GM18519 (cell line): Measurements from ENCODE around the gene JDP2.

Source experiments
- ATAC-seq: cut with Tn5 transposase; IDR thresholded peaks from one replicate; pipeline ENCODE4 v1.9.1; 2021; ENCODE audit warnings: mild to moderate bottlenecking, moderate library complexity; ENCODE audit not compliant: unreplicated experiment, low FRiP score

The JDP2 gene

GRCh38 chr14:75504411-75504810 is 76.6 kb downstream of the JDP2 start:
- ATAC-seq: no peak

DNA sequence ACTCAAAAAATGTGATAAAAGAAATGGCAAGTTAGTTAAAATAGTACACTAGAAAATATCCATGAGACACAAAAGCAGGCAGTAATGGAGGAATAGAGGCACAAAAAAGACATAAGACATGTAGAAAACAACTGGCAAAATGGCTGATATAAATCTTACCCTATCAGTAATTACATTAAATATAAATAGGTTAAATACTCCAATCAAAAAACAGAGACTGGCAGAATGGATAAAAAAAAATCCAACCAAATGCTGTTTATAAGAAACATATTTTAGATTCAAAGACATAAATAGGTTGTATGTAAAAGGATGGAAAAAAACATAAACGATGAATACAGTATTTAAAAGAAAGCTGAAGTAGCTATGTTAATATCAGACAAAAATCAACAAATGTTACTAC is 79.1 kb downstream of the JDP2 start:
- ATAC-seq: no peak

DNA sequence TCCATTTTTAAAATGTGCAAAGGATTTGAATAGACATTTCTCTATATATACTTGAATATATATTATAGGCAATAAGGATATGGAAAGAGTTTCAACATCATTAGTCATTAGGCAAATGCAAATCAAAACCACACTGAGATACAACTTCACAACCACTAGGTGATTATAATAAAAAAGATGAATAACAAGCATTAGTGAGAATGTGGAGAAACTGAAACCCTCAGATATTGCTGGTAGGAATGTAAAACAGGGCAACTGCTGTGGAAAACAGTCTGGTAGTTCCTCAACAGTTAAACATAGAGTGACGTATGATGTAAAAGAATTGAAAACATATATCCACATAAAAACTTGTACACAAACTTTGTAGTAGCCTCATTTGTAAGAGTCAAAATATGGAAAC is 82.7 kb downstream of the JDP2 start:
- no peak for ATAC-seq

DNA sequence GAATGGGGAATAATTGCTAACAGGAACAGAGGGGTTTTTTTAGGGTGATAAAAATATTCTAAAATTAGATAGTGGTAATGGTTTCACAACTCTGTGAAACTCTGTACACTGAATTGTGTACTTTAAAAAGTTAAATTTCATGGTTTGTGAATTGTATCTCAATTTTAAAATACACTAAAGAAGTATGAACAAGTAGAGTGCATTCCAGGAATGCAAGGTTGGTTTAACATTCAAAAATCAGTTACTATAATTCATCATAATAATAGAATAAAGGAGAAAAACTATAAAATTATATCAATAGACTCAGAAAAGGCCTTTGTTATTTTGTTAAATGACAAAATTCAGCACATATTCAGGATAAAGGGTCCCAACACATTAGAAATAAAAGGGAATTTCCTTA is 83.4 kb downstream of the JDP2 start:
- ATAC-seq: no peak

- no peak for ATAC-seq
These were observed 86.3 kb downstream of the JDP2 start for GRCh38 chr14:75513911-75514672.

GRCh38 chr14:75514673-75515628 is 87.1 kb downstream of the JDP2 start:
- ATAC-seq: no peak

GRCh38 chr14:75515629-75515996 is 87.8 kb downstream of the JDP2 start:
- no peak for ATAC-seq

DNA sequence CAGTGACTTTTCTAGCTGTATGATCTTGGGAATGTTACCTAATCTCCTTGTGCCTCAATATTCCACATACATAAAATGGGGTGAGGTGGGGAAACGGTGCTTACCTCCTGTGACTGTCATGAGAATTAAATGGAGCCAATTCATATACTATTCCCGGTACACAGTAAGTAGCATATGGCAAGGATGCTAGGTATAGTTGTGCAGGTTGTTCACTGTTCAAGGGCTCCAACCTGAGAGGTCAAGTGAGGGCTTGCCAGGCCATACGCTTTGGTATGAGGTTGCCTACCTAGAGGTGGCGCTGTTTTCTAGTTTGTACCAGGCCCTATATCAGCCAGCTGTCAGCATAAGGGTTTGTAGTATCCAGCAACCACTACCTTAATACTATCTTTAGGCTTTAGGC is 90.8 kb downstream of the JDP2 start:
- ATAC-seq: no peak

DNA sequence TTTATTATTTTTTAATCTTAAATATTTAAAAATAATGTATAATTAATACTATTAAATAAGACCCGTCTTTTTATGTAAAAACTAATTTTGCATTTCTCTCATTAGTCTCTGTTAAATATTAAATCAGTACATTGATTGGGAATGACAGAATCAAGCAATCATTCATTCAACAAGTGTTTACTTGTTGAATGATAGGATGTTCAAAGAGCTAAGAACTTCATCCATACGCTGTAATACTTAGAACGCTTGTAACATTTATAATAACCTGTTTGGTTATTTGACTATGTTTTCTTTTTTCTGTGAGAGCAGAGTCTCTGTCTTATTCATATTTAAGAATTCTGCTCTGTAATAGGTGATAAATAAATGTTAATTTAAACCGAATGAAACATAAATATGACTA is 91.6 kb downstream of the JDP2 start:
- no peak for ATAC-seq

DNA sequence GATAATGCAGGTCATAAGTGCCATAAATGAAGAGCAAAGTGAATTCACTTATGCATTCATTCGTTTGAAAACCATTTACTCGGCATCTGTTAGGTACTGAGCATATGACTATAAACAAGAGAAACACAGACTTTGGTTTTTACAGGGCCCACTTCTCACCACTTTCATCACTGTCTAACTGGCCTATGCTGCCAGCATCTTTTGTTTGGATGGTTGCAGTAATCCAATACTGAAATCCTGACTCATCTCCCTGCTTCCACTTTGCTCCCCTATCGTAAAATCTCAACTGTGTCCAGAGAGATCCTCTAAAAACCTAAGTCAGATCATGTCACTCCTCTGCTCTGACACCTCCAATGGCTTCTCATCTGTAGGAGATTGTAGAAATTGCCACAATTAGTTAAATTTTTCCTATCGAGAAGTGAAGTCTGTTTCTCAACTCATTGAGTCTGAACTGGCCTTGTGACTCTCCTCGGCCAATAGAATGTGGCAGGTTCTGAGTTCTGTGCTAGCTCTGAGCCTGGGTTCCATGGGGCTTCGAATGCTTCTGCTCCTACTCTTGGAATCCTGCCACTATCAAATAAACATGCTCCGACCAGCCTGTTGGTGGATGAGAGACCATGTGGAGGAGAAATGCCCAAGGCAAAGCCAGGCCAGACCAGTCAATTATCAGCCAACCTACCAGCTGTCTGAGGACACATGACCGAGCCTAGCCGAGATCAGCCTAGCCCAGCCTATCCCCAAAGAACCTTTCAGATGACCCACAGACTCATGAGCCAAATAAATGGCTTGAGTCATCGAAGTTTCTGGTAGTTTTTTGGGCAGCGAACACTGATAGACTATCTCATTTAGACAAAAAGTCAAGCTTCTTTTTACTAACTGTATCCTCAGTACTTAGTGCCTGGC is 92.3 kb downstream of the JDP2 start:
- ATAC-seq: no peak

DNA sequence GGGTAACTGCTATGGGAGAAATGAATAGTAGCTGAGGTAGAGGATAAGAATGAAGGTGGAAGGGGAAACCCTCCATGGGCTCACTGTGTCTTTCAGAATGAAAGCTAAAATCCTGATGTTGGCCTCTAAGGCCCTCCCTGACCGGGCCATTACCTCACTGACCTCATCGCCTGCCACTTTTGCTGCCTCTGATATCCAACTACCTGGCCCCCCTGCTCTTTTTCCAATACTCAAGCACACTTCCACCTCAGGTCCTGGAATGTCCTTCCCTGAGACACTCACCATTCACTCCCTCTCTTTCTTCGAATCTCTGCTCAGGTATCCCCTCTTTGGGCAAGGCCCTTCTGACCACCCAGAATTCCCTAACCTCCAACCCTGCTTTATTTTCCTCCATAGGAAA is 93.0 kb downstream of the JDP2 start:
- ATAC-seq: no peak

DNA sequence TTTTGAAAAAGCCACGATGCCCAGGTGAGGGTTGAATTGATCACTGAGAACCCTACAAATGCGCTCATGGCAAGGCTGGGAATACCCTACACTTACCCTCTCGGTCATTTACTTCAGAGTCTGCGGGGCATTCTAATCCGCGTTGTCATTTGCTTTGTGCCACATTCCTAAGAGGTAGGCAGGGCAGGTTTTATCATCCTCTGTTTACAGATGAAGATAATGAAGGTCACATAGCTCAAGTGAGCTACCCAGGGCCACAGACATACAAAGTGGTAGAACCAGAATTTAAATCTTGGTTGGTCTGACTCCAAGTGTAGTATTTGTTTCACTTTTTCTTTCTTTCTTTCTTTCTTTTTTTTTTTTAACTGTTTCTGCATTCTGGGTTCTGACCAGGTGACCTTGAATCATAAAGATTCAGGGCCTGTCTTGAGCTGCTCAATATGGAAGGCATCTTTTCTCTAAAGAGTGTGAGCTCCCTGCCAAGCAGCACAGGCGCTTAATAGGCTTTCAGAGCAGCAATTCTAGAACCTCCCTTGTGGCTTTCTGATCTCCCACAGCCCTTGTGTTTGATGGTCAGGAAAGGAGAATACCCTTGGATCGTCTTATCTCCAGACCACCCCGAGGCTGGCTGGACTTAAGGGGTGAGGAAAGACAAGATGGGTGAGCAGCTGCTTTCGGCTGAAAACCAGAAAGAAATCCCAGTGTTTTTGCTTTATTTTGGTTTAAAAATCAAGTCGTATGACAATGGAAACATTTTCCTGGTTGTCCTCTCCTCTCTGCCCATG is 93.8 kb downstream of the JDP2 start:
- no peak for ATAC-seq

DNA sequence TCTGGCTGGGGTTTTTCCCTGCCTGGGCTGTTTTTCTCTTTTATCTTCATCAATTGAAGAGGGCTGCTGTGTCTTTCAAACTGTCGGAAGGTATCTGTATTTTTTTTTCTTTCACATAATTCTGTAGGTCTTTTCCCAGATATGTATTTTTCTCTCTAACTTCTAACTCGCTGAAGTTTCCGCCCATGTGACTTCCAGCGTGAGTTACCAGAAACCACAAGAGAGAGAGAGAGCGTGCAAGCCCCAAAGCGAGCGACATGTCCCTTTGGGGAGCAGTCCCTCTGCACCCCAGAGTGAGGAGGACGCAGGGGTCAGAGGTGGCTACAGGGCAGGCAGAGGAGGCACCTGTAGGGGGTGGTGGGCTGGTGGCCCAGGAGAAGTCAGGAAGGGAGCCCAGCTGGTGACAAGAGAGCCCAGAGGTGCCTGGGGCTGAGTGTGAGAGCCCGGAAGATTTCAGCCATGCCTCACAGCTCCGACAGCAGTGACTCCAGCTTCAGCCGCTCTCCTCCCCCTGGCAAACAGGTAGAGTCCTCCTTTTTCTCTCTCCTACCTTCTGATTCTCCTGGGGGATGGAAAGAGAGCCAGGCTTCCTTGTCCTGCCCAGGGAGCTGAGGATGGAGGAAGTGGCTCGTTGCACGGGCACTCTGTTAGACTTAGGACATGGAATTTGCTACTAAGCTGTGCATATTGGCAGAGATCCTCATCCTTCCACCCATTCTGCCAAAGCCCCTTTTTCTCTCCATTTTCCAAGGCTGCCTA is 94.6 kb downstream of the JDP2 start, which contains the start of gene BATF:
Gene BATF, plus strand, starts transcription at position 246 of the 759 bp plus-strand sequence. Its CDS starts 214 bp downstream, at position 460.
- ATAC-seq: no peak

- no peak for ATAC-seq
These were observed 95.1 kb downstream of the JDP2 start for GRCh38 chr14:75522983-75523318.
